ENCODE measurements around the gene ZCRB1.

The ZCRB1 gene

GRCh38 chr12:42284157-42284556 is 41.7 kb downstream of the ZCRB1 start:
- no peak for TF ChIP-seq EZH2phosphoT487 (IDR thresholded peaks at IDR 0.05; ENCODE audit: low read depth)
- TF ChIP-seq, protein P1, sequence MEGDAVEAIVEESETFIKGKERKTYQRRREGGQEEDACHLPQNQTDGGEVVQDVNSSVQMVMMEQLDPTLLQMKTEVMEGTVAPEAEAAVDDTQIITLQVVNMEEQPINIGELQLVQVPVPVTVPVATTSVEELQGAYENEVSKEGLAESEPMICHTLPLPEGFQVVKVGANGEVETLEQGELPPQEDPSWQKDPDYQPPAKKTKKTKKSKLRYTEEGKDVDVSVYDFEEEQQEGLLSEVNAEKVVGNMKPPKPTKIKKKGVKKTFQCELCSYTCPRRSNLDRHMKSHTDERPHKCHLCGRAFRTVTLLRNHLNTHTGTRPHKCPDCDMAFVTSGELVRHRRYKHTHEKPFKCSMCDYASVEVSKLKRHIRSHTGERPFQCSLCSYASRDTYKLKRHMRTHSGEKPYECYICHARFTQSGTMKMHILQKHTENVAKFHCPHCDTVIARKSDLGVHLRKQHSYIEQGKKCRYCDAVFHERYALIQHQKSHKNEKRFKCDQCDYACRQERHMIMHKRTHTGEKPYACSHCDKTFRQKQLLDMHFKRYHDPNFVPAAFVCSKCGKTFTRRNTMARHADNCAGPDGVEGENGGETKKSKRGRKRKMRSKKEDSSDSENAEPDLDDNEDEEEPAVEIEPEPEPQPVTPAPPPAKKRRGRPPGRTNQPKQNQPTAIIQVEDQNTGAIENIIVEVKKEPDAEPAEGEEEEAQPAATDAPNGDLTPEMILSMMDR (IDR thresholded peaks at IDR 0.05; ENCODE audit: low read depth, low read length), result no peak
- no peak overlapping the region for H3K9ac ChIP-seq (ENCODE audit: low read length)
- no peak overlapping the region for H3K27ac ChIP-seq (ENCODE audit: low read length)
- H4K20me1 ChIP-seq (ENCODE audit: insufficient read depth, low read length), result no peaks in the 10 kb centered on the region
- H3K4me2 ChIP-seq (ENCODE audit: low read length), result peak overlapping the region; percentile 31; the same call in 1 of the 2 replicates
- 0 out of 2 replicates have a peak, but pooled peaks cover 3% of the 10 kb centered on the region for H3K27me3 ChIP-seq (ENCODE audit: low read depth, low read length)
- no peaks in the 10 kb centered on the region for H3K36me3 ChIP-seq (replicated peaks; ENCODE audit: low read depth, low read length)
- H2AFZ ChIP-seq (ENCODE audit: low read depth, low read length), result no peak overlapping the region
- peaks cover 11% of the 10 kb centered on the region for H3K4me1 ChIP-seq (ENCODE audit: low read length)
- no peaks in the 10 kb centered on the region for H3K9me3 ChIP-seq (ENCODE audit: insufficient read depth, low read length)
- H3K4me3 ChIP-seq (ENCODE audit: low read length), result no peak overlapping the region
- H3K79me2 ChIP-seq (ENCODE audit: low read length), result no peaks in the 10 kb centered on the region

- Histone ChIP-seq H3K9me3 (ENCODE audit: insufficient read depth, low read length) (no peaks in the 10 kb centered on the region), H3K79me2 (ENCODE audit: low read length) (no peaks in the 10 kb centered on the region), H3K4me1 (ENCODE audit: low read length) (peaks cover 11% of the 10 kb centered on the region), H3K27me3 (ENCODE audit: low read depth, low read length) (0 out of 2 replicates have a peak, but pooled peaks cover 3% of the 10 kb centered on the region), H3K4me2 (ENCODE audit: low read length) (peak overlapping the region; percentile 31; the same call in 1 of the 2 replicates), H3K9ac (ENCODE audit: low read length) (no peak overlapping the region), H2AFZ (ENCODE audit: low read depth, low read length) (no peak overlapping the region), H3K27ac (ENCODE audit: low read length) (no peak overlapping the region), H3K36me3 (replicated peaks; ENCODE audit: low read depth, low read length) (no peaks in the 10 kb centered on the region), H4K20me1 (ENCODE audit: insufficient read depth, low read length) (no peaks in the 10 kb centered on the region), H3K4me3 (ENCODE audit: low read length) (no peak overlapping the region)
- TF ChIP-seq, protein P1 (IDR thresholded peaks at IDR 0.05; ENCODE audit: low read depth, low read length), result no peak
- TF ChIP-seq EZH2phosphoT487 (IDR thresholded peaks at IDR 0.05; ENCODE audit: low read depth), result no peak
These were observed 42.2 kb downstream of the ZCRB1 start for GRCh38 chr12:42283739-42284138.

DNA sequence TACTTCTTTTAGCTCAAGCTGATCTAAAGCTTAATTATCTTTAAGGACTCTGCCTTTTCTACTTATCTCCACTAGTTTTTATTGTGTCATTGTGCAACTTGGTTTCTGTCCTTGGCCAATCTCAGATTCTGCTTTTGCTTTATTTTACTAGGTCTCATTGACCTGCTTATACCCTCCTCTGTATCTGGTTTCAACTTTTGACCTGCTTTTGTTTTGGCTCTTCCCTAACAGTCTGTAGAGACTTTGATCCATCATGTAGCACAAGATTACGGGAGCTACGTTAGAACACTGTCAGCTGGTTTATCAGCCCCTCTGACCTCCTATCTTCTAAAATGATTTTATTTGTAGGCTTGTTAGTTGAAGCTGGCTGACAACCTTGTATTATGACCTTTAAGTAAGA is 43.6 kb downstream of the ZCRB1 start:
- Histone ChIP-seq H3K9ac (ENCODE audit: low read length) (no peak overlapping the region), H3K27me3 (ENCODE audit: low read depth, low read length) (peaks cover 4% of the 10 kb centered on the region; the same call in 1 of the 2 replicates), H3K79me2 (ENCODE audit: low read length) (no peaks in the 10 kb centered on the region), H3K4me2 (ENCODE audit: low read length) (no peak overlapping the region), H3K4me3 (ENCODE audit: low read length) (no peak overlapping the region), H3K36me3 (replicated peaks; ENCODE audit: low read depth, low read length) (no peaks in the 10 kb centered on the region), H3K9me3 (ENCODE audit: insufficient read depth, low read length) (no peaks in the 10 kb centered on the region), H3K27ac (ENCODE audit: low read length) (no peak overlapping the region), H3K4me1 (ENCODE audit: low read length) (peaks cover 11% of the 10 kb centered on the region), H4K20me1 (ENCODE audit: insufficient read depth, low read length) (no peaks in the 10 kb centered on the region), H2AFZ (ENCODE audit: low read depth, low read length) (no peak overlapping the region)
- TF ChIP-seq EZH2phosphoT487 (IDR thresholded peaks at IDR 0.05; ENCODE audit: low read depth), result no peak
- TF ChIP-seq, protein P1 (IDR thresholded peaks at IDR 0.05; ENCODE audit: low read depth, low read length), result no peak

GRCh38 chr12:42281844-42282243 is 44.0 kb downstream of the ZCRB1 start:
- H3K27ac ChIP-seq (ENCODE audit: low read length), result no peak overlapping the region
- no peaks in the 10 kb centered on the region for H4K20me1 ChIP-seq (ENCODE audit: insufficient read depth, low read length)
- TF ChIP-seq EZH2phosphoT487 (IDR thresholded peaks at IDR 0.05; ENCODE audit: low read depth), result no peak
- TF ChIP-seq, protein P1 (IDR thresholded peaks at IDR 0.05; ENCODE audit: low read depth, low read length), result no peak
- H3K79me2 ChIP-seq (ENCODE audit: low read length), result no peaks in the 10 kb centered on the region
- no peaks in the 10 kb centered on the region for H3K9me3 ChIP-seq (ENCODE audit: insufficient read depth, low read length)
- H3K36me3 ChIP-seq (replicated peaks; ENCODE audit: low read depth, low read length), result no peaks in the 10 kb centered on the region
- H3K9ac ChIP-seq (ENCODE audit: low read length), result no peak overlapping the region
- no peak overlapping the region for H3K4me2 ChIP-seq (ENCODE audit: low read length)
- H2AFZ ChIP-seq (ENCODE audit: low read depth, low read length), result no peak overlapping the region
- peaks cover 11% of the 10 kb centered on the region for H3K4me1 ChIP-seq (ENCODE audit: low read length)
- H3K27me3 ChIP-seq (ENCODE audit: low read depth, low read length), result peaks cover 6% of the 10 kb centered on the region; the same call in 1 of the 2 replicates
- H3K4me3 ChIP-seq (ENCODE audit: low read length), result no peak overlapping the region

Measured in OCI-LY3 (cell line).